HG02798 (cell line): ENCODE data around the gene MRPS11.
"Not testable (repeated sequence)": the region's sequence is repeated elsewhere in the genome, so short reads cannot be mapped to it uniquely, and the experiment has no call there.

Source experiments
- ATAC-seq: cut with Tn5 transposase; IDR thresholded peaks from one replicate; pipeline ENCODE4 v1.9.1; 2021; ENCODE audit warnings: mild to moderate bottlenecking; ENCODE audit not compliant: unreplicated experiment, poor library complexity

MRPS11 gene

DNA sequence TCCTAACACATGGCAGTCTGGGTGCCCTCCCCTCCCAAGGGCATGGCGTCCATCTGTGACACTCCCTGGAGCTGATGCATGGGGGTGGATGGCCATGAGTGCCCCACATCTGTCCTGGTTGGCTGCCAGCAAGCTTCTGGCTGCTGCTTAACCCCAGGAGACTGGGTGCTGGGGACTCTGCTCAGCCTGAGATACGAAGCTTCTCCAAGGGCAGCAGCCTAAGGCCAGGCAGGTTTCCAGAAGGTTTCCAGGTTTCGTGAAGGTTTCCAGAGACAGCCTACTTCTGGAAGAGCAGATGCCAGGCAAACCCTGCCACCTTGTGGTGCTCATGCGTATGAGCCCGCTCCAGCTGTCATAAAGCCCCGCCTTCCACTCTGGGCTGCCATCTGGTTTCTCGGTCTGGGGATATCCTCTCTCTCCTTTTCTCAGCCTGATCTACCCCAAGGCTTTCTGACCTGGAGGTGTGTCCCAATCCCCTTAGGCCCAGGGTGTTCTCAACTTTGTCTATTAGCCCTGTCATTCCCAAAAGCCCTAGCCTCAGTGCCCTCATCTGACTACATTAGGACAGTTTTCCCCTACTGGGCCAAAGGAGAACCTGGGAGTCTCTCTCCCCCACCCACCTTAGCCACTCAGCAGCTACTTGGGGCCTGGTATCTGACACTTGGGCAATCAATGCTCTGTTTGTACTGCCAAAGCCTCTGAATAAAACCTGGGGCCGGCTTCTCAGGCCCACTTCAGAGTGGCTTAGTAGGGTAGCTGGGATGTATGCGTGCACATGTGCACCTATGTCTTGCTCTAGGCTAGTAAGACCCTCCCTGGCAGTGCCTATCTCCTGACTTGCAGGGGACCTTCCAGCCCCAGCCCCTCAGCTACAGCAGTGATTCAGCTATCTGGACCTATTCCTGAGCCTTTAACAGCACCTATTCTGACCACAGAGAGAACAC is 12.4 kb upstream of the MRPS11 start:
- peak; percentile 87 for ATAC-seq

DNA sequence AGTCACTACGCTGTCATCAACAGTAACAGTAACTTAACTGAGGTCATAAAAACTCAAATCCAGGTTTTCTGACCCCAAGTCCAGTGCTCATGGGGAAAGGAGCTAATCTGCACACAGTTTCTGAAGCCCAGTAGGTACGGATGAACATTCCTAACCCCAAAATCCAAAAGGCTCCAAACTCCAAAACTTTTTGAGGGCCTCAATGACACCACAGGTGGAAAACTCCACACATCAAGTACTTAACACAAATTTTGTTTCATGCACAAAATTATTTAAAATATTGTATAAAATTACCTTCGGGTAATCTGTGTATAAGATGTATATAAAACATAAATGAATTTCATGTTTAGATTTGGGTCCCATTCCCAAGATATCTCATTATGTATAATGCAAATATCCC is 10.8 kb upstream of the MRPS11 start:
- ATAC-seq, result no peak

DNA sequence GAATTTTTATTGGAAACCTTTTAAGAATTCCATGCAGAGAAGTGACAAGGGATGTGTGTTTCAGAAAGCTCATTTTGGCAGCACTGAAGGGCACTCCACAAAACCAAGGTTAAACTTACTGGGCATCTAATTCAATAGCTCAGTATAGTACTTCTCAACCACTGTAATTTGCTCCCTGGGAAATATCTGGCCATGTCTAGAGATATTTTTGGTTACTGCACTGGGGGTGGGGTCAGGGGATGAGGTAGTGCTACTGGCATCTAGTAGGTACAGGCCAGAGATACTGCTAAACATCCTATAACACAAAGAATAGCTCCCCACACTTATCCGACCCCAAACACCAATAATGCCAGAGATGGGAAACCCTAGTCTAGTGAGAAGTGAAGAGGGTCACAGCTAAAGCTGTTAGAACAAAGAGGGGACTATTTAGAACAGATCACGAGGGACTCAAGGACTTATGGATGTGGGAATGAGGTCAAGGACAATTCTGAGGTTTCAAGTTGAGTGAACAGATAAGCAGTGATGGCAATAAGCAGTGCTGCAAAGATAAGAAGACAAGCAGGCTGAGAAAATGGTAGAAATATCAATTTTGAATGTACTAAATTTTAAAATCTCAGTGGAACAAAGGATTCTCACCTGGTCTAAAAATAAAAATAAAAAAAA is 3.5 kb upstream of the MRPS11 start:
- ATAC-seq, result no peak

DNA sequence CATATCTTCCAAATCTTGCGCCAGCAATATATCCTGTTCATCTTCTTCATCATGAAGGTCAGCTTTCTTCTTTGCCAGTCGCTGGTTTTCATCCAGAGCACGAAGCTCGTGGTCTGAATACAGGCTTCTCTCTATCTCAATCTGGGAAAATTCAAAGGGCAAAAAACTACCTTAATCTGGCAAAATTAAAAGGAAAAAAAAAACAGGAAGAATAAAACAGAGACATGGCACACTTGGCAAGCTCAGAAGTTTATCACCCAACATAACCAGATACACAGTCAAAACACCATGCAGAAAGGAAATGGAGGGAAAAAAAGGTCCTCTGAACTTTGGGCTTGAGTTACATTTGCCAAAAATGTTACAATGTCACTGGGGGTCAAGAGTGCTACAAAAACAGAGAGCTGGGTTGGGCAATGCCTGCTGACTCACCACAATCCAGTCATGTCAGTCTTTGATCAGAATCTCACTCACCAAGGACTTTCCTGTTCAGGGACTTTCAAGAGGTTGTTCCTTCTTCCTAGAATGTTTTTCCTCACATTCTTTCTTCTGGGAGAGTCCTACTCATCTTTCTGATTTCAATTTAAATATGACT is 1.8 kb upstream of the MRPS11 start:
- no peak for ATAC-seq

DNA sequence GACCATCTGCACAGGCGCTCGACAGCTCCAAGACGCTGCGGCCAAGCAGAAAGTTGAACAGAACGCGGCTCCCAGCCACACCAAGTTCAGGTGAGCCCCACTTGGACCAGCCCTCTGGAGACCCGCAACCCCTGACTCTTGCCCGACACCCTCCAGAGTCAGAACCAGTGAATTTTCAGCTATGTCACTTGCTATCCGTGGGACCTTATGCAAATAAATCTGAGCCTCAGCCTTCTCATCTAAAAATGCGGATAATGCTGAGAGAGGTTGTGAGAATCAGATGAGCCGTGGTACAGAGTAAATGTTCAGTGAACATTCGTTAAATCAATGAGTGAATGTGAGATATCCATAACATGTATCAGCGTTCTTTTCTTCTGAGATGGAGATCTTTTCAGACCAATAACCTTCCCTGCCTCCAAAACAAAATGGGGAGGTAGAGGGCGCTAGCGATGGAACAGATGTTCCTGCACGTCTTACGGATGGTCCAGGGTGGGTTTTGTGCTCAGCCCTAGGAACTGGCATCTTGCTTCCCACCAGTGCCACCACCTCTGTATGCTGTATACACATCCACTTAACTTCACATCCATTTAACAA is 524 bp downstream of the MRPS11 start:
- ATAC-seq, result no peak

DNA sequence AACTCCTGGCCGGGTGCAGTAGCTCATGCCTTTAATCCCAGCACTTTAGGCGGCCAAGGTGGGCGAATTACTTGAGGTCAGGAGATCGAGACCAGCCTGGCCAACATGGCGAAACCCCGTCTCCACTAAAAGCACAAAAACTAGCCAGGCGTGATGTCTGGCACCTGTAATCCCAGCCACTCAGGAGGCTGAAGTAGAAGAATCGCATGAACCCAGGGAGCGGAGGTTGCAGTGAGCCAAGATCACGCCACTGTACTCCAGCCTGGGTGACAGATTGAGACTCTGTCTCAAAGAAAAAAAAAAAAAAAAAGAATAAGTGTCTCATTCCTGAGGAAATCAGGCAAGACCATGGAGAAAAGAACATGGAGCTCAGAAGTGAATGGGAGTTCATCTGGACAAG is 1.2 kb downstream of the MRPS11 start:
- ATAC-seq, result not testable (repeated sequence)

DNA sequence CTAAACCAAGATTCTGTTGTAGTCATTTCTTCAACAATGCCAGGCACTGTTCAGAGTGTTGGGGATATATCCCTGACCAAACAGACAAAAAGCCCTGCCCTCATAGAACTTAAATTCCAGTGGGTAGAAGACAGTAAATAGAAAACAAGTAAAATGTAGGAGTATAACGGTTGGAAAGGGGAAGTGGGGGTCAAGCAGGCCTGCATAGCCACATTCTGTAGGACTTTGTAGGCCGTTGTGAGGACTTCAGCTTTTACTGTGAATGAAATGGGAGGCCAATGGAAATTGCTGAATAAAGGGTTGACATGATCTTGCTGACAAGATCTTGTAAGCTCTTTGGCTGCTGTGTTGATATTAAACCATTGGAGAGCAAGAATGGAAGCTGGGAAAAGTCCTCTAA is 1.8 kb downstream of the MRPS11 start:
- no peak for ATAC-seq

DNA sequence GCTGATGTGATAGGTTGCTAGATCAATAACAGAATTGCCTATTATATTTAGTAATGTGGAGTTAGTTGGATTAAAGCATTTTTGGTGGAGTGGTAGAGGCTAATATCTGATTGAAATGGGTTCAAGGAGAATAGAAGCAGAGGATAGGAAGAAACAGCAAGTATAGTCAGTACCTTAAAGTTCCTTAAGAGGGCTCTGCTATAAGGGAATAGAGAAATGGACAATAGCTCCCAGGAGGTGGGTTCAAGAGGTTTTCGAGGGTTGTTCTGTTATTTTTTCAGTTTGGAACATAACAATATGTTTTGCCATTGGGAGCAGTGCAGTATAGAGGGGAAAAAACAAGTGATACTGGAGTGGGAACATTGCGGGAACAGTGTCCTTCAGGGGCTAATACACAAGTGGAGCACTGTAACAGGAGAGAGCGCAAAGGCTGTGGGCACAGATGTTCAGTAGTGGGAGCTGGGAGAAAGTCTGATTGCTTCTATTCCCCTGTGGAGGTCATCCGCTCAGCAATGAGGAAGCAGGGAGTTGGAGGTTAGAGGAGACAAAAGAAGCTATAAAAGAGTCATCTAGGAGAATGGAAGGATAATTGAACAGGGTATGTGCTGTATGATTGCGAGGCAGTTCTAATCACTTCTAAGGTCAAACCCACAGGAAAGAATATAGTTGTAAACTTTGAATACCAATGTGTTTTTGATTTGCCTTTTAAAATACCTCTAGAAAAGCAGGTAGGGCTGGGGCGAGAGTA is 3.3 kb downstream of the MRPS11 start:
- ATAC-seq, result no peak

DNA sequence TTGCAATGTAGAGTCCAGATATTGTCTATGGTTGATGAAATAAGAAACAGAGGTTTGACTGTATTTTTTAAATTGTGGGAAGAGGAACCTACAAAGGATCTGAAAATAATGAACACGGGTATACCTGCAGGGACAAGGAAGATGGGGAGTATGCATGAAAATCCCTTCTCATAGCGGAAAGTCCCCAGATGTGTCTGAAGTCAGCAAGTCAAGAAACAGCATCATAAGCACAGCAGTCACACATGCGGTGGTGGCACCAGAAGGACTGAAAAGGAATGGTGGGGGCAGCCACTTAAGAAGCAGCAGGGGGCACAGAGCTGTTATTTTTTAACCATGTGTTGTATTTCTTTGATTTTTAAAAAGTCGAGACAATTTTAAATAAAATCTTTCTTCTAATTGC is 4.7 kb downstream of the MRPS11 start:
- ATAC-seq, result no peak

DNA sequence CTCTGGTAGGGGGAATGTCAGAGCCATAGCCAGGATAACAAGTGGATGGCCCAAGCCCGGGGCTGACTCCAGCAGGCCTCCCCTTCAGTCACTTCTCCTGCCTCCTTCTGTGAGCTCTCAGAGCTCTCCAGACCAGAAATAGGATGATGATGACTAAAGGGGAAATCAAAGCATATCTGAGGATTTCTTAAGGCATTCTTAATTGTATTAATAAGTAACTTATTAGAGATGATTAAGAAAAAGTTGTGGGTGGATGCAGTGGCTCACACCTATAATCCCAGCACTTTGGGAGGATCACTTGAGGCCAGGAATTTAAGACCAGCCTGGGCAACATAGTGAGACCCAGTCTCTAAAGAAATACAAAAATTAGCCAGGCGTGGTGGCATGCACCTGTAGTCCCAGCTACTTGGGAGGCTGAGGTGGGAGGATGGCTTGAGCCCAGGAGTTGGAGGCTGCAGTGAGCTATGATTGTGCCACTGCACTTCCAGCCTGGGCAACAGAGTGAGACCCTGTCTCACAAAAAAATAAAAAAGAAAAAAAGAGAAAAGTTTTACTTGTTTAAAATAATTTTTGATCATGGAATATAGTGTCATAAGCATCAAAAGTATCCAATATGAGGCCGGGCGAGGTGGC is 6.3 kb downstream of the MRPS11 start:
- ATAC-seq, result not testable (repeated sequence)

DNA sequence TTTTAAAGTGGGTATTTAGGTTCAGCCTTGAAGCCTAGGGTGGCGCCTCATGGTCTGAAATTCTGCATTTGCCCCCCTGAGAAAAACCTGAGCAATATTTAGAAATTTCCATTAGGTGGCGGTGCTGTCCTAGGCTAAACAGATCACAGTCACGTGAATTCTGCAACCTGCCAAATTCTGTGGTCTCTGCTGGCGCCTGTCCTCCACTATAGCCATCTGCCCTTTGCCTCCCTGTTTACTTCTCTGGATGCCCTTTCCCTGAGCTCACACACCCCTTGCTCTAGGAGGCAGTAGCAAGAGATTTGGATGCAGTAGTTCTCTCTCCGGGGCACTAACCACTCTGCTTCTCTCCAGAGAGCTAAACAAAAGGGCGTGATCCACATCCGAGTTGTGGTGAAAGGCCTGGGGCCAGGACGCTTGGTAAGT is 9.1 kb downstream of the MRPS11 start:
- ATAC-seq, result peak; percentile 41

DNA sequence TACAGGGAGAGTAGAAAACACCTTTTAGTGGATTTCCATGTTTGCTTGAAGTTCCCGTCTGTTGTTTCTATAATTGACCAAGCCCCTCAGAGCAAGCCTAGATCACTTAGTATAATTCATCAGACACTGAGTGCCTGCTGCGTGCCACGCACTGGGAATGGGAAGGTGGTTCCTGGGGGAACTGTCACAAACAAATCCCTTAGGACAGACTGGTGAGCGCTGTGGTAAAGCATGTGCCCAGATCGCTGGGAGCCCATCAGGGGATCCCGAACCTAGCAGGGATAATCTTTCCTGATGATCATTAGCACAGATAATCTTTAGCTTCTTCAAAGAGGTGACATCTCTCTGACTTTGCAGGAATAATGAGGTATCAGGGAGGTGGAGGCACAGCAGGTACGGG is 9.6 kb downstream of the MRPS11 start:
- no peak for ATAC-seq

DNA sequence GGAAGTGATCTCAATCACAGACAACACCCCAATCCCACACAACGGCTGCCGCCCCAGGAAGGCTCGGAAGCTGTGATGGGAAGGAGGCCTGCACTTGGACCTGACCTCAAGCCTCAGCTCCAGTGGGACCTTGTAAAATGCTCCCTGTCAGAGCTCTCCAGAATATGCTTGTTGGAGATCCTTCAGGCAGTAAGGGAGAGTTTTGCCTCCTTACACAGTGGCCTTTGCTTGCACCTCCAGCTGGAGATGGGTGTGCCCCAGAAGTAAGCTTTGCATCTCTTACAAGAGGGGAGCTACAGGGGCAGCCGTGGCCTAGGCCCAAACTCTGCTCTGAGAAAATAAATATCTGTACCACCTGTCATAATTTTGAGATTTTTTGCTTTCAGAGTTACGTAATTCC is 10.4 kb downstream of the MRPS11 start:
- no peak for ATAC-seq

DNA sequence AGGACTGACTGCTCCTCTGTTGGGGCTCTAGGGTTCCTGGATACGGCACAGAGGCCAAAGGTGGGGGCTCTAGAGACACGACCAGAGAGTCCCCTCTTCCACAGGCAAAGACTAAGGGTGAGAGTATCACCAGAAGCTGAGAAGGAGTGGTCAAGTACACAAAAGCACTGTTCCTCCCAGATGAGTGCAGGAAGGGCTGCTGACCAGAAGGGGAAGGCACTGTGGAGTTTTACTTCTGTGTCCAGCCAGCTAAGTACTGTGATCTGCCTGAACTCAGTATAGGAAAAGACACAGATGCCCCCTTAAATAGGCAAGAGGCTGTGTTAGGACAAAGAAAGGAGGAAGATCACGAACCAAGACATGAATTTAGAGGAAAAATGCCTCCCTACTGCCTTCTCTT is 11.7 kb downstream of the MRPS11 start:
- ATAC-seq, result no peak

DNA sequence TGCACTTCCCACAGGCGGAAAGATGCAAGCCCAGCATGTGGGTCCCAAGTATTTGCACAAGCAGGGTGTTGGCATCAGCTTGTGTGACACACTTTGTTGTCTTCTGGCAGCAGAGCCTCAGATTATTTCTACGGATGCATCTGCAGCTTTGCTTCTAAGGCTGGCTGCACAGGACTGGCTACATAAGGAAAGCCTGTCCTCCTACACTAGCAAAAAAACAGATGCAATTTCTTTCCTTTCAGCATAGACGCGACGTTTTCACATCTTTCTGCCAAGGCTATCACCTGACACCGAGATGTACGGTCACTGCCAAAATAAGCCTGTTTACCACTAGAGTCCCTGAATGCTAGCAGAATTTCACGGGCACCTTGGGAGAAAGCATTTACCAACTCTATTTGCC is 13.5 kb downstream of the MRPS11 start:
- no peak for ATAC-seq

DNA sequence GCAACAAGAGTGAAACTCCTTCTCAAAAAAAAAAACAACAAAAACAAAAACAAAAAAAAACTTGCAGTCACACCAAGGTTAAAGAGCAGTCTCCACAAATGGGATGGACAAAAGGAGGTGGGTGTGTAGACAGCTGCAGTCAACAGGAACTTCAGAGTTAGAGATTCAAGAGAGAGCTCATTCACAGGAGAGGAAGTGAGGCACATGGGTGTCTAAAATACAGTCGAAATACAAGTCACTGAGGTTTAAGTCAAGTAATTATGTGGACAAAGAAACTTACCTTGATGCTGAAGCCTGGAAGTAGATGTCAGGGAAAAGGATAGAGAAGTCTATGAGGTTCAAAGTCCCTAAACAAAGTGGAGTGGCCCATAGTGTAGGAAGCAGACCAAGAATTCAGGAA is 14.8 kb downstream of the MRPS11 start:
- ATAC-seq, result no peak

DNA sequence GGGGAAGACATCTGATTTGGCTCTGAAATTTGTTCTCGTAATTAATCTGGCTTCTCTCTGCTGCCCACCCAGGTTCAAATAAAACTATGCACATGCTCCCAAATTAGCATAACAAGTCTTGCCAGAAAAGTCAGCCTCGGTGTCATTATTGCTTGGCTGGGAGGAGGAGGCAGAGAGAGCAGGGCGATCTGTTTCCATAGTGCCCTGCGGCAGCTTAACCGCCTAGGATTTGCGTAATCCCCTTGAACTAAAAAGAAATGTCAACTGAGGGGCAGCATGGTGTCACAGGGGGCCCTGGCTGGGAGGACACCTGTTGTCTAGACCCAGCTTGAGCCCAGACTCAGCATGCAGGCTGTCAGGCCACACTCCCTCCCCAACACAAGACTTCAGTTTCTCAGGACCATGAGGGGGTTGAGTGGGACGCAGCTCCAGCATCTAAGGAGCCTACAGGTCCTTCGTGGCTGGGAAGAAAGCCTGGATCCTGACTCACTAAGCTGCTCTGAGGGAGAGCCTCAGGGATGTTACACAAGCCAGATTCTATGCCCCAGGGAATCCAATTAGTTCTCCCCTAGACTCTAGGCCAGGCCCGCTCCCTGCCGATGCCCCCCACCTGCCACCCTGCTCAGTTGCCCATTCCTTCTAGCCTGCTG is 17.3 kb downstream of the MRPS11 start:
- ATAC-seq, result no peak

DNA sequence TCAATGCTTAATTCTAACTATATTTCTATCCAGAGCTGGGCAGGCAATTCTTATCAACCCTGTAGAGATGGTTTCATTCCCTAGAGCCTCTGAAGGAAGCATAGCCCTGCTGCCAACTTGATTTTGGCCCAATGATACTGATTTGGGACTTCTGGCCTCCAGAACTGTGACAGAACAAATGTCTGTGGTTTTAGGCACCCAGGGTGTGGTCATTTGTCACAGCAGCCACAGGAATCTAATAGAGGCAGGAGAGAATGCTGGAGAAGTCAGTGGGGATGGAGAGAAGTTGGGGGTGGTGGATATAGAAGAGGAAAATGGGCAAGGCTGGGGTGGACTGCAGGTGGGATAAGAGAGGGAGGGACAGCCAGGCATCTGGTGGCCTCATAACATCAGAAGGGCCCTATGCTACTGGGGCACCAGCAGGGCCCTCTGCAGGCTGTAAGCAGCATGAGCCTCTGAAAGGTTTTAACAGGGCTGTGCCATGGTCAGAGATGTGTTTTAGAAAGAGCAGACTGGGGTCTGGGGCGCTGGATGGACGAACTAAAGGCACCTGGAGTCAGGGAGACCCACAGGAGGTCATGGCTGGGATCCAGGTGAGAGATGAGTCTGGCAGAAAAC is 19.8 kb downstream of the MRPS11 start:
- no peak for ATAC-seq
